H1 (cell line): ENCODE data around the gene CCDC9B. TPM values are rescaled to one million over a fixed set of nuclear protein-coding genes. Genes with fewer than 3 reads are reported as not detected.
A peak's percentile ranks its signal among the peaks of the same experiment; 100 is the strongest.

Source experiments
- CTCF ChIA-PET: fragments of 300-600 bp; sonication (Branson Sonifier 250); formaldehyde crosslinking; loops from one replicate; lab custom pipeline; 2021; ENCODE audit not compliant: partially characterized antibody; lab: Charles Lee
- POLR2A ChIA-PET: fragments of 300-600 bp; sonication (Branson Sonifier 250); formaldehyde crosslinking; loops from one replicate; lab custom pipeline; 2021; ENCODE audit warnings: inconsistent platforms; ENCODE audit not compliant: partially characterized antibody; lab: Charles Lee
- DNase-seq, 2 experiments: peaks; one replicate each; pipeline versions ENCODE4 v3.0.0 to v3.0.0-alpha.2; 2010 to 2022; ENCODE audit warnings: low spot score in 2 of 2, low read depth in 1 of 2, mixed read lengths in 1 of 2
- FAIRE-seq: peaks from 2 replicates; lab custom pipeline; 2011; peaks lifted over from hg19 to GRCh38; lab: Jason Lieb, UNC
- H2AFZ ChIP-seq: 2 replicates; pipeline ENCODE4 v1.8.1; 2012; ENCODE audit warnings: low read length, inconsistent platforms
- H2AK5ac ChIP-seq: 2 replicates; pipeline ENCODE4 v1.6.1; 2013; ENCODE audit warnings: low read depth, low read length
- H2BK120ac ChIP-seq: replicated peaks from 2 replicates; pipeline ENCODE3; 2013; ENCODE audit warnings: low read depth, low read length, inconsistent platforms
- H2BK12ac ChIP-seq: 2 replicates; pipeline ENCODE4 v1.6.1; 2013; ENCODE audit warnings: low read depth, low read length
- H2BK15ac ChIP-seq: 2 replicates; pipeline ENCODE4 v1.6.1; 2013; ENCODE audit warnings: low read length
- H2BK20ac ChIP-seq: 2 replicates; pipeline ENCODE4 v1.6.1; 2013; ENCODE audit warnings: low read length
- H2BK5ac ChIP-seq: 2 replicates; pipeline ENCODE4 v1.6.1; 2013; ENCODE audit warnings: low read depth, low read length
- H3K14ac ChIP-seq: 2 replicates; pipeline ENCODE4 v1.6.1; 2013; ENCODE audit warnings: inconsistent platforms; ENCODE audit not compliant: insufficient read length
- H3K18ac ChIP-seq: 2 replicates; pipeline ENCODE4 v1.6.1; 2013; ENCODE audit warnings: low read length; ENCODE audit errors: extremely low read depth
- H3K23ac ChIP-seq: 2 replicates; pipeline ENCODE4 v1.6.1; 2013; ENCODE audit warnings: inconsistent platforms; ENCODE audit not compliant: insufficient read length
- H3K23me2 ChIP-seq: 2 replicates; pipeline ENCODE4 v1.6.1; 2013; ENCODE audit warnings: low read depth, low read length
- H3K27ac ChIP-seq: 2 replicates; pipeline ENCODE4 v1.6.1; 2011; ENCODE audit warnings: low read depth, low read length, inconsistent platforms
- H3K27me3 ChIP-seq, 4 experiments: replicated peaks in 1 of 4; 1 replicate in 1 of 4; 2 replicates in 3 of 4; pipeline versions ENCODE4 v1.6.1 to v1.8.1; 2011 to 2013; ENCODE audit warnings: low read length in 3 of 4, mild to moderate bottlenecking in 3 of 4, inconsistent platforms in 2 of 4, mixed read lengths in 2 of 4, moderate library complexity in 1 of 4; ENCODE audit not compliant: control insufficient read depth in 3 of 4, insufficient read depth in 3 of 4; ENCODE audit errors: extremely low read depth in 1 of 4
- H3K36me3 ChIP-seq, 4 experiments: 2 replicates each; pipeline versions ENCODE4 v1.6.1 to v1.8.1; 2011 to 2013; ENCODE audit warnings: mild to moderate bottlenecking in 4 of 4, low read length in 3 of 4, moderate library complexity in 2 of 4, control low read depth in 1 of 4, inconsistent platforms in 1 of 4; ENCODE audit not compliant: insufficient read depth in 4 of 4, control insufficient read depth in 2 of 4
- H3K4ac ChIP-seq: replicated peaks from 2 replicates; pipeline ENCODE3; 2013; ENCODE audit warnings: low read length, low read depth, mixed read lengths, inconsistent platforms; ENCODE audit not compliant: insufficient read length
- H3K4me1 ChIP-seq, 4 experiments: replicated peaks in 1 of 4; 1 replicate in 1 of 4; 2 replicates in 3 of 4; pipeline versions ENCODE4 v1.6.1 to v1.8.1; 2011 to 2013; ENCODE audit warnings: low read length in 3 of 4, inconsistent platforms in 2 of 4, mixed read lengths in 1 of 4; ENCODE audit not compliant: insufficient read depth in 4 of 4, control insufficient read depth in 3 of 4
- H3K4me2 ChIP-seq, 2 experiments: 2 replicates each; pipeline versions ENCODE4 v1.6.1 to v1.8.1; 2011 to 2013; ENCODE audit warnings: low read depth in 2 of 2, low read length in 2 of 2, control low read depth in 1 of 2, inconsistent platforms in 1 of 2, mild to moderate bottlenecking in 1 of 2; ENCODE audit not compliant: insufficient read depth in 1 of 2
- H3K4me3 ChIP-seq, 4 experiments: fragments of 200-600, 300-600 bp in 1 of 4; sonication (generic), shearing (Covaris generic), sonication (Bioruptor Twin) in 1 of 4; 2 replicates each; pipeline versions ENCODE4 v1.5.1 to v1.8.1; 2011 to 2016; ENCODE audit warnings: low read length in 4 of 4, low read depth in 3 of 4, control low read depth in 2 of 4, inconsistent platforms in 2 of 4, mild to moderate bottlenecking in 2 of 4, mixed read lengths in 1 of 4, moderate library complexity in 1 of 4; ENCODE audit not compliant: insufficient read depth in 2 of 4; ENCODE audit errors: extremely low read depth in 1 of 4
- H3K56ac ChIP-seq: replicated peaks from 2 replicates; pipeline ENCODE3; 2013; ENCODE audit warnings: low read depth, mild to moderate bottlenecking, mixed read lengths, low read length, inconsistent platforms; ENCODE audit not compliant: insufficient read length
- H3K79me1 ChIP-seq: 2 replicates; pipeline ENCODE4 v1.6.1; 2013; ENCODE audit warnings: low read depth, low read length, control low read depth
- H3K79me2 ChIP-seq, 2 experiments: 2 replicates each; pipeline versions ENCODE4 v1.6.1 to v1.8.1; 2012 to 2013; ENCODE audit warnings: low read length in 2 of 2, mild to moderate bottlenecking in 2 of 2, inconsistent platforms in 1 of 2; ENCODE audit not compliant: insufficient read depth in 2 of 2, control insufficient read depth in 1 of 2
- H3K9ac ChIP-seq, 4 experiments: replicated peaks in 1 of 4; 1 replicate in 1 of 4; 2 replicates in 3 of 4; pipeline versions ENCODE4 v1.6.1 to v1.8.1; 2011 to 2013; ENCODE audit warnings: low read depth in 3 of 4, low read length in 3 of 4, control low read depth in 2 of 4, mild to moderate bottlenecking in 2 of 4, moderate library complexity in 2 of 4, inconsistent platforms in 1 of 4; ENCODE audit errors: extremely low read depth in 1 of 4
- H3K9me3 ChIP-seq, 2 experiments: 2 replicates each; pipeline versions ENCODE4 v1.6.1 to v1.8.1; 2012 to 2013; ENCODE audit warnings: mild to moderate bottlenecking in 2 of 2, moderate library complexity in 2 of 2, control low read depth in 1 of 2, inconsistent platforms in 1 of 2, low read depth in 1 of 2, low read length in 1 of 2, mixed read lengths in 1 of 2; ENCODE audit not compliant: insufficient read depth in 2 of 2
- H4K20me1 ChIP-seq, 2 experiments: replicated peaks in 1 of 2; 2 replicates each; pipeline versions ENCODE3 to v1.8.1; 2011 to 2013; ENCODE audit warnings: inconsistent platforms in 2 of 2, low read length in 2 of 2, mild to moderate bottlenecking in 1 of 2; ENCODE audit not compliant: insufficient read depth in 2 of 2, control insufficient read depth in 1 of 2
- H4K5ac ChIP-seq: 2 replicates; pipeline ENCODE4 v1.6.1; 2013; ENCODE audit warnings: low read length, low read depth, mixed read lengths, inconsistent platforms; ENCODE audit not compliant: insufficient read length
- H4K8ac ChIP-seq: 2 replicates; pipeline ENCODE4 v1.8.0; 2013; ENCODE audit warnings: mild to moderate bottlenecking, moderate library complexity, low read length, inconsistent platforms; ENCODE audit not compliant: insufficient read depth; ENCODE audit errors: extremely low read depth
- H4K91ac ChIP-seq: replicated peaks from 2 replicates; pipeline ENCODE3; 2013; ENCODE audit warnings: low read length, mixed read lengths, inconsistent platforms; ENCODE audit not compliant: insufficient read length
- USF2 ChIP-seq: IDR thresholded peaks from 2 replicates; pipeline ENCODE4 v1.6.1; 2011; ENCODE audit warnings: low read length, improper control_type of control experiment
- WGBS, 2 experiments: shearing (Covaris generic) in 1 of 2; methylation state at CpG; one replicate each; pipeline versions ENCODE4 v1.1.6 to v1.1.7; 2013 to 2015; ENCODE audit warnings: low lambda C conversion rate in 2 of 2, mixed read lengths in 2 of 2, inconsistent platforms in 1 of 2, low coverage in 1 of 2, missing lambda C conversion rate in 1 of 2; ENCODE audit not compliant: insufficient replicate concordance in 2 of 2, insufficient coverage in 1 of 2, insufficient read length in 1 of 2; ENCODE audit errors: extremely low coverage in 1 of 2, missing lambda C conversion rate in 1 of 2; 5-methylcytosine and 5-hydroxymethylcytosine counted together
- polyA plus RNA-seq, 7 experiments: library from polyadenylated mRNA; depleted of rRNA in 3 of 7; stranded (reverse) in 5 of 7; unstranded in 2 of 7; fragments of >200 nt in 5 of 7; fragments of 200-250 nt in 2 of 7; gene quantifications; 1 replicate in 5 of 7; 2 replicates in 1 of 7; 4 replicates in 1 of 7; pipeline versions ENCODE4 v1.2.1 to v1.2.3, GENCODE V29; 2011 to 2013; ENCODE audit warnings: missing spikeins in 2 of 7, mixed read lengths in 2 of 7
- total RNA-seq: library from RNA; stranded (reverse); fragmentation: NEBNext Ultra II Directional; extraction: Animal tissue kit (Norgen Biotek cat#: 25700); gene quantifications from 2 replicates; pipeline ENCODE4 v1.2.1, GENCODE V29; 2021

CCDC9B gene
- total and polyA plus RNA-seq, 2 of the 8 experiments (the other 6 are each of a cell fraction or from before 2014, with no cell fraction given), result 0.45 to 0.78 TPM

DNA sequence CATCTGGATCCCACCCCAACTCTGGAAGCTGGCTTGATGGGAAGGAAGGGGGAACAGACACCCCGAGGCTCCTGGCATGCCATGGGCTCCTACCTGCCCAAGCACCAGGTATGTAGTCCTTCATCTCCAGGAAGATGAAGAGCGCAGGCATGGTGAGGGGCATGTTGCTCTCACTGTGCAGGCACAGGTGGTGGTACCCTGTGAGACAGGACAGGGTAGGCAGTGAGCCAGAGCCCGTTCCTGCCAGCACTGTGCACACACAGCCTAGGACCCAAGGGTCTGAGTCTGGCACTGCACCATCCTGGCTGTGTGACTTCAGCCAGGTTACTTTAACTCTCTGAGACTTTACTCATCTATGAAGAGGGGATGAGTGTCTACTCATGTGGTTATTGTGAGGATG, 48.5 kb downstream of the CCDC9B start:
- ChIA-PET CTCF (interaction anchor here (0.9 to 16.2 kb wide), 10 partner anchors 9 to 129 kb away, joined by 3 to 518 read pairs (median 6); partner anchors contain the start of genes ANKRD63, CCDC9B, INAFM2 and PLCB2), POLR2A (interaction anchor here (1.8 to 5.4 kb wide), 4 partner anchors 9 to 16 kb away, joined by 7 to 46 read pairs (median 20); partner anchors contain the start of genes ANKRD63 and PLCB2)
- Histone ChIP-seq H3K4ac (peak overlapping the region; percentile 88), H3K4me1 (peaks cover 0 to 18% (median 11%) of the 10 kb centered on the region in 4 experiments; a peak in 6 of 7 replicates), H2AFZ (no peak overlapping the region), H3K27me3 (peaks cover 16 to 48% (median 33%) of the 10 kb centered on the region in 4 experiments; a peak in 6 of 7 replicates), H3K27ac (no peak overlapping the region), H2BK12ac (peak overlapping the region; percentile 80; the same call in 1 of the 2 replicates), H3K79me2 (no peaks in the 10 kb centered on the region), H4K91ac (no peak overlapping the region), H4K8ac (no peak overlapping the region), H3K18ac (no peak overlapping the region), H4K20me1 (peaks cover 0 to 1% of the 10 kb centered on the region in 2 experiments), H2BK15ac (peak overlapping the region; percentile 81), H3K36me3 (no peaks in the 10 kb centered on the region), H3K56ac (no peak overlapping the region), H3K9me3 (no peaks in the 10 kb centered on the region), H3K79me1 (no peaks in the 10 kb centered on the region), H4K5ac (no peak overlapping the region), H2BK5ac (no peak overlapping the region; the same call in 1 of the 2 replicates), H3K23me2 (peaks cover 3% of the 10 kb centered on the region; the same call in 1 of the 2 replicates), H3K23ac (no peak overlapping the region), H3K9ac (no peak overlapping the region), H2BK120ac (no peak overlapping the region), H2AK5ac (peak overlapping the region; percentile 91; the same call in 1 of the 2 replicates), H3K4me2 (no peak overlapping the region), H3K4me3 (no peak overlapping the region), H2BK20ac (no peak overlapping the region), H3K14ac (no peak overlapping the region)
- FAIRE-seq (no peak), DNase-seq (no peak)
- no peak for TF ChIP-seq USF2
- 86% methylated on average over 3 of the region's 3 CpGs; no CpG with 5 or more reads in 1 of the 2 experiments for WGBS, 2 experiments
